PC-3 (cell line): Measurements from ENCODE around the gene RTL10.

Experiments used
- EZH2 ChIP-seq: fragments of 300-600 bp; sonication (generic); IDR thresholded peaks from one replicate; pipeline ENCODE4 v1.6.1; 2017; ENCODE audit warnings: antibody characterized with exemption, mild to moderate bottlenecking, low read length; ENCODE audit not compliant: unreplicated experiment
- TF ChIP-seq, protein P1 (sequence below): fragments of 300-600 bp; sonication (generic); conservative IDR thresholded peaks from 2 replicates; pipeline ENCODE4 v1.5.1; 2017; ENCODE audit warnings: antibody characterized with exemption, low read depth, mild to moderate bottlenecking, low read length

DNA sequence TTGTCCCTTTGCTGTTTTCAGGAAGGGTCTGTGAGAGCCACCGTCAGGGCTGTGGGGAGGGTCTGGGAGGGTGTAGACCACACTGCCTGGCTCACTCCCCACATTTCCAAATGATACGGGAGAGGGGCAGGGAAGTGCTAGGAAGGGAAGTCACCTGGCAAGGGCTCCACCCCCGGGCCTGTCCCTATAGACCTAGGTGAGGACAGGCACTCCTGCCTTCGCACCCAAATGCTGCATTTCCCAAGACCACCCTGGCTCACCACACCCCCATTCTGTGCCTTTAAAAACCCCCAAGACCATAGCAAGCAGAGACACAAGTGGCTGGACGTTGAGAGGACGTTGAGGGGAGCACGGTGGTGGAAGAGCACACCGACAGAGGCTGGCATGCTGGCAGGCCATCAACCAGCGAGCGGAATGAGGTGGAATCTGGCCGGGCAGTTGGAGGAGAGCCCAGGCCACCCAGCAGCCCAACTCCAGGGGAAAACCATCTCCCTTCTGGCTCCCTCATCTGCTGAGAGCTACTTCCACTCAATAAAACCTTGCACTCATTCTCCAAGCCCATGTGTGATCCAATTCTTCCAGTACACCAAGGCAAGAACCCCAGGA, 45.7 kb downstream of the RTL10 start:
- TF ChIP-seq, protein P1, sequence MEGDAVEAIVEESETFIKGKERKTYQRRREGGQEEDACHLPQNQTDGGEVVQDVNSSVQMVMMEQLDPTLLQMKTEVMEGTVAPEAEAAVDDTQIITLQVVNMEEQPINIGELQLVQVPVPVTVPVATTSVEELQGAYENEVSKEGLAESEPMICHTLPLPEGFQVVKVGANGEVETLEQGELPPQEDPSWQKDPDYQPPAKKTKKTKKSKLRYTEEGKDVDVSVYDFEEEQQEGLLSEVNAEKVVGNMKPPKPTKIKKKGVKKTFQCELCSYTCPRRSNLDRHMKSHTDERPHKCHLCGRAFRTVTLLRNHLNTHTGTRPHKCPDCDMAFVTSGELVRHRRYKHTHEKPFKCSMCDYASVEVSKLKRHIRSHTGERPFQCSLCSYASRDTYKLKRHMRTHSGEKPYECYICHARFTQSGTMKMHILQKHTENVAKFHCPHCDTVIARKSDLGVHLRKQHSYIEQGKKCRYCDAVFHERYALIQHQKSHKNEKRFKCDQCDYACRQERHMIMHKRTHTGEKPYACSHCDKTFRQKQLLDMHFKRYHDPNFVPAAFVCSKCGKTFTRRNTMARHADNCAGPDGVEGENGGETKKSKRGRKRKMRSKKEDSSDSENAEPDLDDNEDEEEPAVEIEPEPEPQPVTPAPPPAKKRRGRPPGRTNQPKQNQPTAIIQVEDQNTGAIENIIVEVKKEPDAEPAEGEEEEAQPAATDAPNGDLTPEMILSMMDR: no peak
- TF ChIP-seq EZH2: no peak
